ENCODE results near the gene ZNF283.

DNA sequence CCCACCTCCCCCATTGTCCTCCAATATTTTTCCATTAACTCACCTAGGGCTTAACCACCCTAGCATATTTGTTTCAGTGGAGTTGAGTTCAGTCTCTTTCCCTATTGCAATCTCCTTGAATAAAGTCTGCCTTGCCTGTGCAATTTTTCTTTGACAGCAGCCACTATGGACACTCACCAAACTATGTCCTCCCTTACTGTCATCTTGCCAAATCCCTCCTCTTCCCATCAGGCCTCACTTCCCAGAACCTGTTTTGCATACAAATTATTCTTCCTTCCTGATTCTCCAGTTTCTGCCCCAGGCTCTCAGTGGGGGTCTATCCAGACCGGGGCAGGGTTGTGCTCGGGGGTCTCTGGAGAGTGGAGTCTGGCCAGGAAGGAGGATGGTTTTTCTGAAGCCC is 22.7 kb upstream of the ZNF283 start:
- TF ChIP-seq KLF10 (CRISPR knock-in tag; IDR thresholded peaks at IDR 0.05) (no peak), KLF13 (tag; IDR thresholded peaks at IDR 0.05; ENCODE audit: borderline replicate concordance, low read depth) (no peak), ZNF280B (CRISPR knock-in tag; IDR thresholded peaks at IDR 0.05) (no peak), E2F3 (CRISPR knock-in tag; IDR thresholded peaks at IDR 0.05) (no peak), SMC3 (conservative IDR thresholded peaks at IDR 0.05; ENCODE audit: insufficient read depth, low read depth, low read length) (no peak), MAFK (IDR thresholded peaks at IDR 0.05; ENCODE audit: low read length) (no peak), TRIM24 (IDR thresholded peaks at IDR 0.05) (no peak), ZNF121 (CRISPR knock-in tag; conservative IDR thresholded peaks at IDR 0.05) (no peak), NFRKB (IDR thresholded peaks at IDR 0.05; ENCODE audit: low read depth) (no peak), SMARCA5 (IDR thresholded peaks at IDR 0.05) (no peak)
- TF ChIP-seq, protein P1, sequence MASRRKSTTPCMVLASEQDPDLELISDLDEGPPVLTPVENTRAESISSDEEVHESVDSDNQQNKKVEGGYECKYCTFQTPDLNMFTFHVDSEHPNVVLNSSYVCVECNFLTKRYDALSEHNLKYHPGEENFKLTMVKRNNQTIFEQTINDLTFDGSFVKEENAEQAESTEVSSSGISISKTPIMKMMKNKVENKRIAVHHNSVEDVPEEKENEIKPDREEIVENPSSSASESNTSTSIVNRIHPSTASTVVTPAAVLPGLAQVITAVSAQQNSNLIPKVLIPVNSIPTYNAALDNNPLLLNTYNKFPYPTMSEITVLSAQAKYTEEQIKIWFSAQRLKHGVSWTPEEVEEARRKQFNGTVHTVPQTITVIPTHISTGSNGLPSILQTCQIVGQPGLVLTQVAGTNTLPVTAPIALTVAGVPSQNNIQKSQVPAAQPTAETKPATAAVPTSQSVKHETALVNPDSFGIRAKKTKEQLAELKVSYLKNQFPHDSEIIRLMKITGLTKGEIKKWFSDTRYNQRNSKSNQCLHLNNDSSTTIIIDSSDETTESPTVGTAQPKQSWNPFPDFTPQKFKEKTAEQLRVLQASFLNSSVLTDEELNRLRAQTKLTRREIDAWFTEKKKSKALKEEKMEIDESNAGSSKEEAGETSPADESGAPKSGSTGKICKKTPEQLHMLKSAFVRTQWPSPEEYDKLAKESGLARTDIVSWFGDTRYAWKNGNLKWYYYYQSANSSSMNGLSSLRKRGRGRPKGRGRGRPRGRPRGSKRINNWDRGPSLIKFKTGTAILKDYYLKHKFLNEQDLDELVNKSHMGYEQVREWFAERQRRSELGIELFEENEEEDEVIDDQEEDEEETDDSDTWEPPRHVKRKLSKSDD (conservative IDR thresholded peaks at IDR 0.05; ENCODE audit: low read length) = no peak
- TF ChIP-seq, protein P2, sequence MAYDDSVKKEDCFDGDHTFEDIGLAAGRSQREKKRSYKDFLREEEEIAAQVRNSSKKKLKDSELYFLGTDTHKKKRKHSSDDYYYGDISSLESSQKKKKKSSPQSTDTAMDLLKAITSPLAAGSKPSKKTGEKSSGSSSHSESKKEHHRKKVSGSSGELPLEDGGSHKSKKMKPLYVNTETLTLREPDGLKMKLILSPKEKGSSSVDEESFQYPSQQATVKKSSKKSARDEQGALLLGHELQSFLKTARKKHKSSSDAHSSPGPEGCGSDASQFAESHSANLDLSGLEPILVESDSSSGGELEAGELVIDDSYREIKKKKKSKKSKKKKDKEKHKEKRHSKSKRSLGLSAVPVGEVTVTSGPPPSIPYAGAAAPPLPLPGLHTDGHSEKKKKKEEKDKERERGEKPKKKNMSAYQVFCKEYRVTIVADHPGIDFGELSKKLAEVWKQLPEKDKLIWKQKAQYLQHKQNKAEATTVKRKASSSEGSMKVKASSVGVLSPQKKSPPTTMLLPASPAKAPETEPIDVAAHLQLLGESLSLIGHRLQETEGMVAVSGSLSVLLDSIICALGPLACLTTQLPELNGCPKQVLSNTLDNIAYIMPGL (CRISPR knock-in tag; IDR thresholded peaks at IDR 0.05) = no peak

Measured in K562 (cell line).